NCI-H1417 (cell line): ENCODE results near the gene C3orf20.

Source experiments
- DNase-seq, 3 experiments: peaks; one replicate each; lab custom pipeline; 2025; lab: John Stamatoyannopoulos, UW

The C3orf20 gene

DNA sequence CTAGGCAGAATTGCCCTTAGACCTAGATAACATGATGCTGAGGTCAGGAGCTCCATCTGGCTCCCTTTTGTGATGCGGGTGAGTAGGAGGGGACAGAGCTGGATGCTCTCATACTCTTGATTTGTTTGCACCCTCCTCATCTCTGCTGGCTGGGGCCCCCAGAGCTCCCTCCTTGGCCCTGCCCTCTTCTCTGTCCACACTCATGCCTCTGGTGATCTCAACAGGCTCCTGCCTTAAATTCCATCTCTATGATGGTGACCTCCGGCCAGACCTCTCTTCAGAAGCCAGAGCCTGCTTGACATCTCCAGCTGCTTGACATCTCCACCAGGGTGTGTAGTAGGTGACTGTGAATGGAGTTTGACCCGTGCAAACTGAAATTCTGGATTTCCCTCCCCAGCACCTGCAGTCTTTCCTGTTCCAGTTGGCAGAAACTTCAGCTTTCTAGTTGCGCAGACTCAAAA is 139.5 kb downstream of the C3orf20 start:
- DNase-seq: no peak

DNA sequence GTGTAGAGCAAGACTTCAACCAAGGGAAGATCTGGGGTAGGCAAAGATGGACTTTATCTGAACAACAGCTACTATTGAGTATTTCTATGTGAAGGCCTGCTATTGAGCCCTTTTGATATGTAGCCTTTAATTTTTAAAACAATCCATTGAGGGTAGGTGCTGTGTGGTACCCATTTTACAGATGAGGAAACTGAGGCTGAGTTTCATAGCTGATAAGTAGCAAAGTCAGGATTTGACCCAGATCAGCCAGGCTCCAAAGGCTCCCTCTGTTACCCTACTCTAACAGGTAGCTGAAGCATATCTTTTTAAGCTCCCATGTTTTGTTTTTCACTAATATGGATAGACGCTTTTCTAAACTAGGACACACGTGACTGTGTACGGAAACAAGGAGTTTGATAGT is 141.4 kb downstream of the C3orf20 start:
- DNase-seq: no peak

- no peak for DNase-seq
Measured at GRCh38 chr3:14818804-14819500, 144.0 kb downstream of the C3orf20 start, which contains the start of gene FGD5. Gene FGD5, plus strand, starts transcription at chr3:14818962. Its CDS starts 110 bp downstream, at chr3:14819072.

DNA sequence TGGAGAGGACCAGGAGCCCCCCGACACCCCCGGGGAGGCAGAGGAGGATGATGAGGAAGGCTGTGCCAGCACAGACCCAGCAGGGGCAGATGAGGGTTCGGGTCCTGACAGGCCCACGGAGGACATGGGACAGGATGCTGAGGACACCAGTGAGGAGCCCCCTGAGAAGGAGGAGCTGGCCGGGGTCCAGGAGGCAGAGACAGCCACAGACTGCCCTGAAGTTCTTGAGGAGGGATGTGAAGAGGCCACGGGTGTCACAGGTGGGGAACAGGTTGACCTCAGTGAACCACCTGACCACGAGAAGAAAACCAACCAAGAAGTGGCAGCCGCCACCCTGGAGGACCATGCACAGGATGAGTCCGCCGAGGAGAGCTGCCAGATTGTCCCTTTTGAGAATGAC is 144.7 kb downstream of the C3orf20 start:
- DNase-seq: no peak

DNA sequence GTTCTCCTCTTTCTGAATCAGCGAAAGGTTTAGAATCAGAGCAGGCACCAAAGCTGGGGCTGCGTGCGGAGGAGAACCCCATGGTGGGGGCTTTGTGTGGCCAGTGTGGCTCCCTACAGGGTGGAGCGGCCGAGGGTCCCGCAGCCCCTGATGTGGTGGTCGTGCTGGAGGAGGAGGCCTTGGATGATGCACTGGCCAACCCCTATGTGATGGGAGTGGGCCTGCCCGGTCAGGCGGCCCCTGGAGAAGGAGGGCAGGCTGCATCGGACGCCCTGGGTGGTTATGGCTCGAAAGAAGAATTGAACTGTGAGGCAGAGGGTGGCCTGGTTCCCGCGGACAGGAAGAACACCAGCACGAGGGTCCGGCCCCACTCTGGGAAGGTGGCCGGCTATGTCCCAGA is 145.2 kb downstream of the C3orf20 start:
- DNase-seq: no peak

- no peak for DNase-seq
Measured at GRCh38 chr3:14821151-14821550, 146.2 kb downstream of the C3orf20 start.

DNA sequence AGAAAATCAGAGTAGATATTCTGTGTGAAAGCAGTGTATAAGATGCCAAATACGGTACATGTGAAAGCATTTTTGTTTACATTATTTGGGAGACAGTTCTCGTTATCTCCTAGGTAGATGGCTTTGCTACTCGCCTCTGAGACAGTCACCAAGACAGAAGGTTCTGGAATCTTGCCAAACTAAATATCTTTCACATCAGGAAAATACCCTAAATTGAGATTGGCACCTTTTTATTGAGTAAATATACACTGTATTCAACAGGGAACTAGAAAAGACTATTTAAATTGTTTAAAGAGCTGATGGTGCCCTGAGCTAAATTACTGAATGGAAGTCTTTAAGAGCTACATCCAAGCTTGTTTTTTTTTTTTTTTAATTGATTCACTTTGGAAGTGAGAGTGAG is 147.2 kb downstream of the C3orf20 start:
- peak in 1 of 3 experiments; percentile 28 for DNase-seq
